Measurements from ENCODE around the gene TNFSF15. TPM values are rescaled to one million over a fixed set of nuclear protein-coding genes. Genes with fewer than 3 reads are reported as not detected.

Gene TNFSF15
- total and polyA plus RNA-seq, 2 experiments from 2014 or later, result 0.06 to 0.07 TPM

DNA sequence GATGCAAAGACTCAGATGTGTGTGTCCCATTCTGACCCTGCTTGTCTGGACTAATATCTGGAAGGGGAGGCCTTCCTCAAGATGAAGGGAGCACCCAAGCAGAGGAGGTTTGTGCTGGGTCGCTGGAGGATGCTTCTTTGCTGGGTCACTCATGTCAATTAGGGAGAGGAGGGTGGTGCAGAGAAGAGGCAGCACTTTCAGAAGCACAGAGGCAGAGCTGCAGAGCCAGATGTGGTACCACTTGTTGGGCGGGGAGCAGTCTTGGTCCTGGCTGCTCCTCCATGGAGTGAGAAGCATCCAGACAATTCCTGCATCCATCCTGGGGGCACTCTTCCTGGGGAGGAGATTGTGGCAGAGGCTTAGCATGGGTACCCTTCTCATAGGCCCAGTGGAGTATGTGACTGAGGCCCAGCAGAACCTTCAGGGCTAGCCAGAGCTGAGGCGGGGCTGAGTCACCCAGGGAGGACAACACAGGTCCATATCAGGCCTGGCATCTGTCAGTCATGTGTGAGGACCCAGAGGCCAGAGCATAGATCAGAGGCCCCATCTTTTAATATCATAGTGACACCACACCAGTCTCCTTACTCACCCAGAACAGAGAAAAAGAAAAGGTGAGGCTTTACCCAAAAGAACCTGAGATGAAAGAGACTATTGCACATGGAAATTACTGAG lies 59.8 kb downstream of the TNFSF15 start:
- Histone ChIP-seq H3F3A (replicated peaks; ENCODE audit: low read depth) (no peaks in the 10 kb centered on the region), H3K27ac (ENCODE audit: low read depth) (no peak overlapping the region), H3K36me3 (ENCODE audit: insufficient read depth) (no peaks in the 10 kb centered on the region), H4K20me1 (replicated peaks; ENCODE audit: insufficient read depth) (no peaks in the 10 kb centered on the region), H3K79me2 (replicated peaks; ENCODE audit: insufficient read depth) (no peaks in the 10 kb centered on the region), H3K4me3 (no peak overlapping the region), H3K4me2 (no peak overlapping the region), H3K27me3 (ENCODE audit: insufficient read depth) (no peaks in the 10 kb centered on the region), H3K4me1 (ENCODE audit: insufficient read depth) (no peaks in the 10 kb centered on the region), H3K9me2 (ENCODE audit: insufficient read depth) (0 out of 2 replicates have a peak, but pooled peaks cover 3% of the 10 kb centered on the region), H2AFZ (no peak overlapping the region)
- no peak overlapping the region for H3K27ac Mint-ChIP-seq
- H3K36me3 Mint-ChIP-seq (ENCODE audit: low read depth), result no peaks in the 10 kb centered on the region
- DNase-seq (ENCODE audit: low spot score) (no peak), ATAC-seq (no peak)
- no peaks in the 10 kb centered on the region for H3K27me3 Mint-ChIP-seq (ENCODE audit: insufficient read depth, low read depth, poor library complexity)
- H3K9me3 Mint-ChIP-seq, result no peaks in the 10 kb centered on the region
- TF ChIP-seq EZH2 (IDR thresholded peaks at IDR 0.05; ENCODE audit: low read depth, unreplicated experiment) (no peak), REST (IDR thresholded peaks at IDR 0.05; ENCODE audit: unreplicated experiment) (no peak), CREB1 (CRISPR knock-in tag; IDR thresholded peaks at IDR 0.05; ENCODE audit: low read depth) (no peak), POLR2AphosphoS5 (IDR thresholded peaks at IDR 0.05; ENCODE audit: low read depth) (no peak)
- TF ChIP-seq, protein P1, sequence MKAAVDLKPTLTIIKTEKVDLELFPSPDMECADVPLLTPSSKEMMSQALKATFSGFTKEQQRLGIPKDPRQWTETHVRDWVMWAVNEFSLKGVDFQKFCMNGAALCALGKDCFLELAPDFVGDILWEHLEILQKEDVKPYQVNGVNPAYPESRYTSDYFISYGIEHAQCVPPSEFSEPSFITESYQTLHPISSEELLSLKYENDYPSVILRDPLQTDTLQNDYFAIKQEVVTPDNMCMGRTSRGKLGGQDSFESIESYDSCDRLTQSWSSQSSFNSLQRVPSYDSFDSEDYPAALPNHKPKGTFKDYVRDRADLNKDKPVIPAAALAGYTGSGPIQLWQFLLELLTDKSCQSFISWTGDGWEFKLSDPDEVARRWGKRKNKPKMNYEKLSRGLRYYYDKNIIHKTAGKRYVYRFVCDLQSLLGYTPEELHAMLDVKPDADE (IDR thresholded peaks at IDR 0.05), result no peak
- no peak overlapping the region for H3K4me3 Mint-ChIP-seq
- H3K4me1 Mint-ChIP-seq, result peaks cover 2% of the 10 kb centered on the region; the same call in 1 of the 3 replicates

DNA sequence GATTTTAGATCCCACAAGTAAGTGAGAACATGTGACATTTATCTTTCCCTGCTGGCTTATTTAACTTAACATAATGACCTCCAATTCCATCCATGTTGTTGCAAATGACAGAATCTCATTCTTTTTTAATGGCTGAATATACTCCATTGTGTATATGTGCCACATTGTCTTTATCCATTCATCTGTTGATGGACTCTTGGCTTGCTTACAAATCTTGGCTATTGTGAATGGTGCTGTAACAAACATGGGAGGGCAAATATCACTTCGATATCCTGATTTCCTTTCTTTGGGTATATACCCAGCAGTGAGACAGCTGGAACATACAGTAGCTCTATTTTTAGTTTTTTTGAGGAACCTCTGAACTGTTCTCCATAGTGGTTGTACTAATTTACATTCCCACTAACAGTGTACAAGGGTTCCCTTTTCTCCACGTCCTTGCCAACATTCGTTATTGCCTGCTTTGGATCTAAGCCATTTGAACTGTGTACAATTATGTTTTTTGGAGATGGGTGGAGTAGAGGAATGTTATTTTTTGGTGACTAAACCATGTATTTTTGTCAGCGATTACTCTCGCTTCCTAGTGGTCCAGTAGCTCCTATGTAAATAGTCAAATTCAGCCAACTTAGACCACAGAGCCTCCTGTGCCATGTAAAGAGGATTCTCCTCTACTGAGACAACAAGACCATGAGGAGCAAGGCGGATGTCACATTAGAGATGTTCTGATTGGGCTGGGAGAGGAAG lies 60.6 kb downstream of the TNFSF15 start:
- Histone ChIP-seq H3K27me3 (ENCODE audit: insufficient read depth) (no peaks in the 10 kb centered on the region), H3K36me3 (ENCODE audit: insufficient read depth) (no peaks in the 10 kb centered on the region), H3F3A (replicated peaks; ENCODE audit: low read depth) (no peaks in the 10 kb centered on the region), H3K4me1 (ENCODE audit: insufficient read depth) (no peaks in the 10 kb centered on the region), H3K27ac (ENCODE audit: low read depth) (no peak overlapping the region), H3K9me2 (ENCODE audit: insufficient read depth) (0 out of 2 replicates have a peak, but pooled peaks cover 3% of the 10 kb centered on the region), H3K4me3 (no peak overlapping the region), H4K20me1 (replicated peaks; ENCODE audit: insufficient read depth) (no peaks in the 10 kb centered on the region), H3K4me2 (no peak overlapping the region), H2AFZ (no peak overlapping the region), H3K79me2 (replicated peaks; ENCODE audit: insufficient read depth) (no peaks in the 10 kb centered on the region)
- H3K27me3 Mint-ChIP-seq (ENCODE audit: insufficient read depth, low read depth, poor library complexity), result no peaks in the 10 kb centered on the region
- peaks cover 2% of the 10 kb centered on the region; the same call in 1 of the 3 replicates for H3K4me1 Mint-ChIP-seq
- no peak for DNase-seq (ENCODE audit: low spot score)
- no peak for ATAC-seq
- no peaks in the 10 kb centered on the region for H3K36me3 Mint-ChIP-seq (ENCODE audit: low read depth)
- no peaks in the 10 kb centered on the region for H3K9me3 Mint-ChIP-seq
- no peak overlapping the region for H3K27ac Mint-ChIP-seq
- H3K4me3 Mint-ChIP-seq, result no peak overlapping the region
- no peak for TF ChIP-seq CREB1 (CRISPR knock-in tag; IDR thresholded peaks at IDR 0.05; ENCODE audit: low read depth)
- no peak for TF ChIP-seq ZNF114 (CRISPR knock-in tag; IDR thresholded peaks at IDR 0.05)
- no peak for TF ChIP-seq POLR2AphosphoS5 (IDR thresholded peaks at IDR 0.05; ENCODE audit: low read depth)
- TF ChIP-seq, protein P2, sequence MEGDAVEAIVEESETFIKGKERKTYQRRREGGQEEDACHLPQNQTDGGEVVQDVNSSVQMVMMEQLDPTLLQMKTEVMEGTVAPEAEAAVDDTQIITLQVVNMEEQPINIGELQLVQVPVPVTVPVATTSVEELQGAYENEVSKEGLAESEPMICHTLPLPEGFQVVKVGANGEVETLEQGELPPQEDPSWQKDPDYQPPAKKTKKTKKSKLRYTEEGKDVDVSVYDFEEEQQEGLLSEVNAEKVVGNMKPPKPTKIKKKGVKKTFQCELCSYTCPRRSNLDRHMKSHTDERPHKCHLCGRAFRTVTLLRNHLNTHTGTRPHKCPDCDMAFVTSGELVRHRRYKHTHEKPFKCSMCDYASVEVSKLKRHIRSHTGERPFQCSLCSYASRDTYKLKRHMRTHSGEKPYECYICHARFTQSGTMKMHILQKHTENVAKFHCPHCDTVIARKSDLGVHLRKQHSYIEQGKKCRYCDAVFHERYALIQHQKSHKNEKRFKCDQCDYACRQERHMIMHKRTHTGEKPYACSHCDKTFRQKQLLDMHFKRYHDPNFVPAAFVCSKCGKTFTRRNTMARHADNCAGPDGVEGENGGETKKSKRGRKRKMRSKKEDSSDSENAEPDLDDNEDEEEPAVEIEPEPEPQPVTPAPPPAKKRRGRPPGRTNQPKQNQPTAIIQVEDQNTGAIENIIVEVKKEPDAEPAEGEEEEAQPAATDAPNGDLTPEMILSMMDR (conservative IDR thresholded peaks at IDR 0.05; ENCODE audit: low read depth in 2 of 2), result no peak
- no peak for TF ChIP-seq JUNB (IDR thresholded peaks at IDR 0.05; ENCODE audit: unreplicated experiment)
- TF ChIP-seq EZH2 (IDR thresholded peaks at IDR 0.05; ENCODE audit: low read depth, unreplicated experiment), result no peak

Data from GM23338 (cell line).